GM12892 (cell line): ENCODE results near the gene SHROOM4.

Source experiments
- POLR2A ChIP-seq: IDR thresholded peaks from 2 replicates; pipeline ENCODE4 v1.6.1; 2011; ENCODE audit warnings: low read depth, low read length, control low read depth
- POLR2AphosphoS5 ChIP-seq: IDR thresholded peaks from 2 replicates; pipeline ENCODE4 v1.6.1; 2011; ENCODE audit warnings: low read depth, low read length, control low read depth
- TAF1 ChIP-seq: IDR thresholded peaks from 2 replicates; pipeline ENCODE4 v1.6.1; 2011; ENCODE audit warnings: low read depth, mild to moderate bottlenecking, control low read depth, low read length, borderline replicate concordance

- TF ChIP-seq POLR2A (no peak), POLR2AphosphoS5 (no peak), TAF1 (no peak)
Measured at GRCh38 chrX:50747471-50747900, 66.5 kb downstream of the SHROOM4 start.
